A549 (cell line): ENCODE data around the gene NLRP1.

ENCODE experiments used
- BCL3 ChIP-seq: fragments of >200 bp; sonication (Bioruptor Twin); formaldehyde crosslinking; IDR thresholded peaks from 3 replicates; pipeline ENCODE4 v1.6.1; 2016
- CTCF ChIP-seq: fragments of >200 bp; sonication (Bioruptor Twin); formaldehyde crosslinking; IDR thresholded peaks from 3 replicates; pipeline ENCODE4 v1.5.1; 2016
- EHMT2 ChIP-seq: fragments of 200-600 bp; sonication (generic); IDR thresholded peaks from 2 replicates; pipeline ENCODE4 v1.6.1; 2016; ENCODE audit warnings: antibody characterized with exemption, low read depth, mild to moderate bottlenecking, moderate library complexity
- POLR2A ChIP-seq: IDR thresholded peaks from 2 replicates; pipeline ENCODE4 v1.6.1; 2012; ENCODE audit warnings: mild to moderate bottlenecking, low read length
- SREBF2 ChIP-seq: fragments of 450-650 bp; IDR thresholded peaks from 2 replicates; pipeline ENCODE4 v1.6.1; 2014; ENCODE audit warnings: mild to moderate bottlenecking, moderate library complexity

GRCh38 chr17:5582209-5583185 is 1.8 kb downstream of the NLRP1 start:
- TF ChIP-seq CTCF (no peak), SREBF2 (no peak), POLR2A (no peak), BCL3 (no peak), EHMT2 (no peak)
